K562 (cell line): ENCODE data around the gene REX1BD.
"Not testable (repeated sequence)": the region's sequence is repeated elsewhere in the genome, so short reads cannot be mapped to it uniquely, and the experiment has no call there.

Experiments
- ESRRA ChIP-seq: fragments of 450-650 bp; IDR thresholded peaks from 2 replicates; pipeline ENCODE4 v1.6.1; 2014; ENCODE audit warnings: low read depth, mild to moderate bottlenecking, moderate library complexity, borderline replicate concordance
- REST ChIP-seq, 2 experiments: fragments of 450-650 bp; formaldehyde crosslinking in 1 of 2; IDR thresholded peaks; 2 replicates each; pipeline versions ENCODE4 v1.4.0 to v1.6.1; 2014 to 2020; ENCODE audit warnings: mild to moderate bottlenecking in 2 of 2, borderline replicate concordance in 1 of 2, low read depth in 1 of 2

GRCh38 chr19:18592732-18593131 lies 4.1 kb downstream of the REX1BD start:
- not testable (repeated sequence) for TF ChIP-seq ESRRA; REST (IDR thresholded peaks at IDR 0.05; ENCODE audit: borderline replicate concordance); REST (CRISPR knock-in tag; IDR thresholded peaks at IDR 0.05; ENCODE audit: low read depth)
